Sigmoid colon (tissue), 4 donors: ENCODE results near the gene ADARB2.

Experiments
- CTCF ChIP-seq, 4 experiments: fragments of 450-650 bp in 3 of 4; fragments of 200-600 bp in 1 of 4; IDR thresholded peaks; one replicate each; pipeline ENCODE4 v1.5.1; 2016 to 2019; ENCODE audit warnings: antibody characterized with exemption in 4 of 4, mild to moderate bottlenecking in 3 of 4, moderate library complexity in 2 of 4
- EP300 ChIP-seq, 4 donors: sonication (generic); formaldehyde crosslinking; IDR thresholded peaks; one replicate each; pipeline ENCODE4 v1.6.1; 2017; ENCODE audit warnings: antibody characterized with exemption in 4 of 4
- POLR2A ChIP-seq, 2 donors: fragments of 450-650 bp; IDR thresholded peaks; one replicate each; pipeline ENCODE4 v1.6.1; 2016; ENCODE audit warnings: antibody characterized with exemption in 2 of 2, mild to moderate bottlenecking in 2 of 2, moderate library complexity in 2 of 2
- POLR2AphosphoS5 ChIP-seq, 4 donors: sonication (generic); formaldehyde crosslinking; IDR thresholded peaks; one replicate each; pipeline ENCODE4 v1.6.1; 2017; ENCODE audit warnings: antibody characterized with exemption in 4 of 4

- TF ChIP-seq CTCF (IDR thresholded peaks at IDR 0.05) (no peak), POLR2A (IDR thresholded peaks at IDR 0.05) (no peak), EP300 (IDR thresholded peaks at IDR 0.05) (no peak), POLR2AphosphoS5 (IDR thresholded peaks at IDR 0.05) (no peak)
Measured at GRCh38 chr10:1535301-1535965, 201.9 kb downstream of the ADARB2 start.
